GM12878 (cell line): Measurements from ENCODE around the gene CLEC4M. TPM values are rescaled to one million over a fixed set of nuclear protein-coding genes. Genes with fewer than 3 reads are reported as not detected.

Experiments used
- ATAC-seq: fragments of 200-7000 bp; cut with Tn5 transposase; 3 replicates; pipeline ENCODE4 v1.9.1; 2020; ENCODE audit warnings: mild to moderate bottlenecking, moderate library complexity
- BruUV-seq: library from RNA; stranded (reverse); fragments of 400-500 nt; replicated peaks from 2 replicates; lab custom pipeline; 2021; lab: Mats Ljungman, UMichigan
- CTCF ChIA-PET: fragments of 300-600 bp; sonication (Branson Sonifier 250); formaldehyde crosslinking; extraction: SDS; loops from one replicate; lab custom pipeline; 2021; ENCODE audit warnings: inconsistent platforms; lab: Yijun Ruan, JAX
- POLR2A ChIA-PET: fragments of 350-600 bp; formaldehyde crosslinking; extraction: SDS; loops from one replicate; lab custom pipeline; 2021; ENCODE audit warnings: inconsistent platforms; lab: Charles Lee
- RAD21 ChIA-PET: fragments of 300-600 bp; sonication (Branson Sonifier 250); formaldehyde crosslinking; loops from one replicate; lab custom pipeline; 2023; ENCODE audit warnings: antibody characterized with exemption; ENCODE audit not compliant: unreplicated experiment; lab: Charles Lee
- SMC1A ChIA-PET: fragments of 300-600 bp; sonication (Branson Sonifier 250); formaldehyde crosslinking; loops from one replicate; lab custom pipeline; 2023; ENCODE audit not compliant: unreplicated experiment, uncharacterized antibody; lab: Charles Lee
- DNase-seq: peaks from one replicate; pipeline ENCODE4 v3.0.0-alpha.2; 2011; ENCODE audit warnings: low read depth, low spot score
- FAIRE-seq: peaks from 3 replicates; lab custom pipeline; 2011; peaks lifted over from hg19 to GRCh38; lab: Jason Lieb, UNC
- H2AFZ ChIP-seq: 2 replicates; pipeline ENCODE4 v1.6.0; 2011; ENCODE audit warnings: low read depth, low read length, control low read depth; ENCODE audit not compliant: control insufficient read depth
- H3K27ac ChIP-seq: 2 replicates; pipeline ENCODE4 v1.5.1; 2011; ENCODE audit warnings: control low read depth; ENCODE audit not compliant: control insufficient read depth, insufficient read depth
- H3K27me3 ChIP-seq, 2 experiments: replicated peaks in 1 of 2; 2 replicates each; pipeline versions ENCODE4 v1.6.0 to v1.6.1; 2011; ENCODE audit warnings: low read length in 1 of 2; ENCODE audit not compliant: control insufficient read depth in 2 of 2, insufficient read depth in 2 of 2
- H3K36me3 ChIP-seq, 2 experiments: 2 replicates each; pipeline ENCODE4 v1.5.1; 2011; ENCODE audit warnings: low read length in 1 of 2; ENCODE audit not compliant: control insufficient read depth in 2 of 2, insufficient read depth in 2 of 2
- H3K4me1 ChIP-seq: 2 replicates; pipeline ENCODE4 v1.6.1; 2011; ENCODE audit warnings: mild to moderate bottlenecking, low read length, moderate library complexity, mixed read lengths; ENCODE audit not compliant: control insufficient read depth, insufficient read depth
- H3K4me2 ChIP-seq: 2 replicates; pipeline ENCODE4 v1.6.0; 2011; ENCODE audit warnings: control low read depth; ENCODE audit not compliant: control insufficient read depth, insufficient read depth
- H3K4me3 ChIP-seq: fragments of 200-600 bp; sonication (generic); 2 replicates; pipeline ENCODE4 v1.5.1; 2016
- H3K79me2 ChIP-seq: 2 replicates; pipeline ENCODE4 v1.6.0; 2011; ENCODE audit warnings: low read length; ENCODE audit not compliant: control insufficient read depth, insufficient read depth
- H3K9ac ChIP-seq: 2 replicates; pipeline ENCODE4 v1.8.0; 2011; ENCODE audit warnings: low read length, control low read depth, mixed read lengths; ENCODE audit not compliant: control insufficient read depth, insufficient read depth
- H3K9me3 ChIP-seq: replicated peaks from 3 replicates; pipeline ENCODE4 v1.5.1; 2011; ENCODE audit warnings: mild to moderate bottlenecking, low read length; ENCODE audit not compliant: control insufficient read depth, insufficient read depth
- H4K20me1 ChIP-seq: 2 replicates; pipeline ENCODE4 v1.6.0; 2011; ENCODE audit not compliant: control insufficient read depth, insufficient read depth
- BACH1 ChIP-seq: fragments of 450-650 bp; IDR thresholded peaks from 2 replicates; pipeline ENCODE4 v1.6.1; 2017; ENCODE audit warnings: mild to moderate bottlenecking, borderline replicate concordance
- BCL11A ChIP-seq: IDR thresholded peaks from 2 replicates; pipeline ENCODE4 v1.6.1; 2011; ENCODE audit warnings: low read depth, low read length
- DPF2 ChIP-seq: fragments of 450-650 bp; IDR thresholded peaks from 2 replicates; pipeline ENCODE4 v1.6.1; 2017; ENCODE audit warnings: mild to moderate bottlenecking
- KDM1A ChIP-seq: fragments of 200-600 bp; sonication (generic); IDR thresholded peaks from 2 replicates; pipeline ENCODE4 v1.6.1; 2016; ENCODE audit warnings: borderline replicate concordance
- LARP7 ChIP-seq: fragments of 450-650 bp; IDR thresholded peaks from 2 replicates; pipeline ENCODE4 v1.6.1; 2017; ENCODE audit warnings: mild to moderate bottlenecking
- NR2C1 ChIP-seq: fragments of 450-650 bp; IDR thresholded peaks from 2 replicates; pipeline ENCODE4 v1.6.1; 2017; ENCODE audit warnings: antibody characterized with exemption, mild to moderate bottlenecking, moderate library complexity
- PAX5 ChIP-seq: IDR thresholded peaks from 2 replicates; pipeline ENCODE4 v1.6.1; 2011; ENCODE audit warnings: low read depth, low read length, borderline replicate concordance
- POLR2A ChIP-seq: IDR thresholded peaks from 2 replicates; pipeline ENCODE4 v1.6.1; 2011; ENCODE audit warnings: low read depth, mild to moderate bottlenecking, low read length
- POLR2AphosphoS5 ChIP-seq: IDR thresholded peaks from 2 replicates; pipeline ENCODE4 v1.6.1; 2011; ENCODE audit warnings: mild to moderate bottlenecking, low read length, inconsistent platforms
- SMAD5 ChIP-seq: IDR thresholded peaks from 2 replicates; pipeline ENCODE4 v1.6.1; 2016; ENCODE audit warnings: antibody characterized with exemption, low read depth
- SP1 ChIP-seq: IDR thresholded peaks from one replicate; pipeline ENCODE4 v1.6.1; 2011; ENCODE audit warnings: low read depth, low read length
- SUZ12 ChIP-seq: fragments of 200-600 bp; sonication (generic); IDR thresholded peaks from one replicate; pipeline ENCODE4 v1.6.1; 2018; ENCODE audit warnings: antibody characterized with exemption, mild to moderate bottlenecking; ENCODE audit not compliant: unreplicated experiment
- ZNF622 ChIP-seq: fragments of 450-650 bp; IDR thresholded peaks from 2 replicates; pipeline ENCODE4 v1.6.1; 2017; ENCODE audit warnings: mild to moderate bottlenecking, inconsistent platforms
- WGBS: methylation state at CpG from one replicate; pipeline ENCODE4 v1.1.6; 2016; ENCODE audit warnings: low lambda C conversion rate; ENCODE audit not compliant: insufficient replicate concordance, insufficient coverage; ENCODE audit errors: missing lambda C conversion rate; 5-methylcytosine and 5-hydroxymethylcytosine counted together
- in situ Hi-C: fragments of 300-500 bp; cut with MboI; formaldehyde crosslinking; loops from 9 replicates; pipeline ENCODE4 v1.14.3; 2018; ENCODE audit warnings: mixed read lengths
- intact Hi-C: fragments of 100-400 bp; cut with micrococcal nuclease; formaldehyde crosslinking; loops from one replicate; pipeline ENCODE4 v1.14.2; 2022; ENCODE audit not compliant: unreplicated experiment
- polyA plus RNA-seq, 11 experiments: library from polyadenylated mRNA; depleted of rRNA in 4 of 11; unstranded in 6 of 11; stranded (reverse) in 5 of 11; fragments of >200 nt; fragmentation: Nextera tagmentation in 4 of 11; fragmentation: Illumina TruSeq in 1 of 11; extraction: Ambion mirVana in 4 of 11; extraction: Trizol in 1 of 11; gene quantifications; 1 replicate in 1 of 11; 2 replicates in 10 of 11; pipeline versions ENCODE4 v1.2.1 to v1.2.3, GENCODE V29; 2011 to 2016; ENCODE audit warnings: inconsistent platforms in 2 of 11, missing spikeins in 2 of 11, low read depth in 1 of 11
- total RNA-seq, 4 experiments: library from RNA; depleted of rRNA in 3 of 4; stranded (reverse); fragments of >200 nt in 3 of 4; fragmentation: Illumina TruSeq in 1 of 4; extraction: Trizol in 1 of 4; gene quantifications; 2 replicates each; pipeline versions ENCODE4 v1.2.1 to v1.2.3, GENCODE V29; 2013 to 2021
- TF ChIP-seq, protein P1 (sequence below): fragments of 450-650 bp; IDR thresholded peaks from 2 replicates; pipeline ENCODE4 v1.6.1; 2017; ENCODE audit warnings: mild to moderate bottlenecking
- TF ChIP-seq, protein P2 (sequence below): fragments of 450-650 bp; formaldehyde crosslinking; IDR thresholded peaks from 2 replicates; pipeline ENCODE4 v1.5.0; 2022; ENCODE audit warnings: mild to moderate bottlenecking, missing genetic modification characterization
- TF ChIP-seq, protein P3 (sequence below): fragments of 450-650 bp; IDR thresholded peaks from 2 replicates; pipeline ENCODE4 v1.6.1; 2016; ENCODE audit warnings: mild to moderate bottlenecking
- TF ChIP-seq, protein P4 (sequence below): fragments of 450-650 bp; IDR thresholded peaks from 2 replicates; pipeline ENCODE4 v1.6.1; 2018; ENCODE audit warnings: borderline replicate concordance, mild to moderate bottlenecking; ENCODE audit not compliant: partially characterized antibody

The CLEC4M gene
- total and polyA plus RNA-seq, 10 of the 15 experiments (the other 5 are each of a cell fraction or from before 2014, with no cell fraction given): 0.11 to 0.42 (median 0.25) TPM; not detected in 1

DNA sequence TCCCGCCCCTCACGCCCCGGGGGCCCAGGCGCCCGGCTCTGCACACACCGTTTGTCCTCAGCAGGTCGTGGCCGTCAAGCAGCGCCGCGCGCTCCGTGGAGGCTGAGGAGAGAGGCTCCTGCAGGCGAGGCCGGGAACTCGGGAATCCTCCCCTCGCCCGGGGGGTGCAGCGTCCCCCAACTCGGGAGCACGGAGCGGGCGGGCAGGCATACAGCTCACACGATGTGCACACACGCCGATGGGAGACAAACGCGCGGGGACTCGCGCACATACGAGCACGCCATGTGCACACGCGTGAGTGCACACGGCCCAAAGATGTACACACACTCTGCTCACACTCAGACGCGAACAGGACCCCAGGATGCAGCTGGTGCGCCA, 31.8 kb upstream of the CLEC4M start (continued):
- no peak for TF ChIP-seq SP1
- no peak for TF ChIP-seq DPF2
- no peak for TF ChIP-seq LARP7

DNA sequence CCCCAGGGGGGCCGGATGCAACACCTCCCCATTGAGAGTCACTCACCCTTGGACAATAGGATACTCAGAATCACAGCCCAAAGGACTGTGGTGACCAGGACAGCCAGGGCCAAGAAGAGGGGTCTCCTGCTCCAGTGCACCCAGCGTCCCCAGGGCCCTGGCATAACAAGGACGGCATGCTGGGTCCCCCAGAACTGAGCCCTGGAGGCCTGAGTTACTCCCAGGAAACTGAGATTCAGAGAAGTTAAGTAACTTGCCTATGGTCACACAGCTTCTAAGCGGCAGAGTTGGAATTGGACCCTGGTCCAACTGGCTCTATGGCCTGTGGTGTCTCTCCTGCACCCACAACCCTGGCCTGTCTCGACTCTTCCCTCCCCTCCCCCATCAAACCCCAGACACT, 31.4 kb upstream of the CLEC4M start:
- ChIA-PET CTCF (no interaction called here), SMC1A (interaction anchor here (0.6 kb wide), 1 partner anchor 163 kb away, joined by 3 read pairs; no protein-coding TSS in a partner anchor), RAD21 (no interaction called here), POLR2A (no interaction called here)
- no TSS peak for BruUV-seq
- in situ Hi-C loops: no loop called here
- H4K20me1 ChIP-seq: no peaks in the 10 kb centered on the region
- no peaks in the 10 kb centered on the region for H3K9me3 ChIP-seq
- peaks cover 4% of the 10 kb centered on the region in 2 experiments; a peak in 3 of 4 replicates for H3K27me3 ChIP-seq
- DNase-seq (no peak), ATAC-seq (no peak), FAIRE-seq (no peak)
- intact Hi-C loops: no loop called here
- H3K36me3 ChIP-seq: no peaks in the 10 kb centered on the region
- WGBS: 49% methylated on average over 5 of the region's 5 CpGs
- no peaks in the 10 kb centered on the region for H3K79me2 ChIP-seq
- H3K4me3 ChIP-seq: no peak overlapping the region
- H3K4me2 ChIP-seq: no peak overlapping the region
- no peak overlapping the region for H3K9ac ChIP-seq
- no peak overlapping the region for H2AFZ ChIP-seq
- no peaks in the 10 kb centered on the region; the same call in none of the 2 replicates for H3K4me1 ChIP-seq
- no peak overlapping the region for H3K27ac ChIP-seq
- TF ChIP-seq KDM1A (no peak), SMAD5 (no peak), SUZ12 (no peak), PAX5 (no peak), BACH1 (no peak), POLR2AphosphoS5 (no peak), POLR2A (no peak), BCL11A (no peak), ZNF622 (no peak), NR2C1 (no peak)
- TF ChIP-seq, protein P1, sequence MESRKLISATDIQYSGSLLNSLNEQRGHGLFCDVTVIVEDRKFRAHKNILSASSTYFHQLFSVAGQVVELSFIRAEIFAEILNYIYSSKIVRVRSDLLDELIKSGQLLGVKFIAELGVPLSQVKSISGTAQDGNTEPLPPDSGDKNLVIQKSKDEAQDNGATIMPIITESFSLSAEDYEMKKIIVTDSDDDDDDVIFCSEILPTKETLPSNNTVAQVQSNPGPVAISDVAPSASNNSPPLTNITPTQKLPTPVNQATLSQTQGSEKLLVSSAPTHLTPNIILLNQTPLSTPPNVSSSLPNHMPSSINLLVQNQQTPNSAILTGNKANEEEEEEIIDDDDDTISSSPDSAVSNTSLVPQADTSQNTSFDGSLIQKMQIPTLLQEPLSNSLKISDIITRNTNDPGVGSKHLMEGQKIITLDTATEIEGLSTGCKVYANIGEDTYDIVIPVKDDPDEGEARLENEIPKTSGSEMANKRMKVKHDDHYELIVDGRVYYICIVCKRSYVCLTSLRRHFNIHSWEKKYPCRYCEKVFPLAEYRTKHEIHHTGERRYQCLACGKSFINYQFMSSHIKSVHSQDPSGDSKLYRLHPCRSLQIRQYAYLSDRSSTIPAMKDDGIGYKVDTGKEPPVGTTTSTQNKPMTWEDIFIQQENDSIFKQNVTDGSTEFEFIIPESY: no peak
- TF ChIP-seq, protein P2, sequence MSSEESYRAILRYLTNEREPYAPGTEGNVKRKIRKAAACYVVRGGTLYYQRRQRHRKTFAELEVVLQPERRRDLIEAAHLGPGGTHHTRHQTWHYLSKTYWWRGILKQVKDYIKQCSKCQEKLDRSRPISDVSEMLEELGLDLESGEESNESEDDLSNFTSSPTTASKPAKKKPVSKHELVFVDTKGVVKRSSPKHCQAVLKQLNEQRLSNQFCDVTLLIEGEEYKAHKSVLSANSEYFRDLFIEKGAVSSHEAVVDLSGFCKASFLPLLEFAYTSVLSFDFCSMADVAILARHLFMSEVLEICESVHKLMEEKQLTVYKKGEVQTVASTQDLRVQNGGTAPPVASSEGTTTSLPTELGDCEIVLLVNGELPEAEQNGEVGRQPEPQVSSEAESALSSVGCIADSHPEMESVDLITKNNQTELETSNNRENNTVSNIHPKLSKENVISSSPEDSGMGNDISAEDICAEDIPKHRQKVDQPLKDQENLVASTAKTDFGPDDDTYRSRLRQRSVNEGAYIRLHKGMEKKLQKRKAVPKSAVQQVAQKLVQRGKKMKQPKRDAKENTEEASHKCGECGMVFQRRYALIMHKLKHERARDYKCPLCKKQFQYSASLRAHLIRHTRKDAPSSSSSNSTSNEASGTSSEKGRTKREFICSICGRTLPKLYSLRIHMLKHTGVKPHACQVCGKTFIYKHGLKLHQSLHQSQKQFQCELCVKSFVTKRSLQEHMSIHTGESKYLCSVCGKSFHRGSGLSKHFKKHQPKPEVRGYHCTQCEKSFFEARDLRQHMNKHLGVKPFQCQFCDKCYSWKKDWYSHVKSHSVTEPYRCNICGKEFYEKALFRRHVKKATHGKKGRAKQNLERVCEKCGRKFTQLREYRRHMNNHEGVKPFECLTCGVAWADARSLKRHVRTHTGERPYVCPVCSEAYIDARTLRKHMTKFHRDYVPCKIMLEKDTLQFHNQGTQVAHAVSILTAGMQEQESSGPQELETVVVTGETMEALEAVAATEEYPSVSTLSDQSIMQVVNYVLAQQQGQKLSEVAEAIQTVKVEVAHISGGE: no peak
- TF ChIP-seq, protein P3, sequence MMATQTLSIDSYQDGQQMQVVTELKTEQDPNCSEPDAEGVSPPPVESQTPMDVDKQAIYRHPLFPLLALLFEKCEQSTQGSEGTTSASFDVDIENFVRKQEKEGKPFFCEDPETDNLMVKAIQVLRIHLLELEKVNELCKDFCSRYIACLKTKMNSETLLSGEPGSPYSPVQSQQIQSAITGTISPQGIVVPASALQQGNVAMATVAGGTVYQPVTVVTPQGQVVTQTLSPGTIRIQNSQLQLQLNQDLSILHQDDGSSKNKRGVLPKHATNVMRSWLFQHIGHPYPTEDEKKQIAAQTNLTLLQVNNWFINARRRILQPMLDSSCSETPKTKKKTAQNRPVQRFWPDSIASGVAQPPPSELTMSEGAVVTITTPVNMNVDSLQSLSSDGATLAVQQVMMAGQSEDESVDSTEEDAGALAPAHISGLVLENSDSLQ: no peak
- TF ChIP-seq, protein P4, sequence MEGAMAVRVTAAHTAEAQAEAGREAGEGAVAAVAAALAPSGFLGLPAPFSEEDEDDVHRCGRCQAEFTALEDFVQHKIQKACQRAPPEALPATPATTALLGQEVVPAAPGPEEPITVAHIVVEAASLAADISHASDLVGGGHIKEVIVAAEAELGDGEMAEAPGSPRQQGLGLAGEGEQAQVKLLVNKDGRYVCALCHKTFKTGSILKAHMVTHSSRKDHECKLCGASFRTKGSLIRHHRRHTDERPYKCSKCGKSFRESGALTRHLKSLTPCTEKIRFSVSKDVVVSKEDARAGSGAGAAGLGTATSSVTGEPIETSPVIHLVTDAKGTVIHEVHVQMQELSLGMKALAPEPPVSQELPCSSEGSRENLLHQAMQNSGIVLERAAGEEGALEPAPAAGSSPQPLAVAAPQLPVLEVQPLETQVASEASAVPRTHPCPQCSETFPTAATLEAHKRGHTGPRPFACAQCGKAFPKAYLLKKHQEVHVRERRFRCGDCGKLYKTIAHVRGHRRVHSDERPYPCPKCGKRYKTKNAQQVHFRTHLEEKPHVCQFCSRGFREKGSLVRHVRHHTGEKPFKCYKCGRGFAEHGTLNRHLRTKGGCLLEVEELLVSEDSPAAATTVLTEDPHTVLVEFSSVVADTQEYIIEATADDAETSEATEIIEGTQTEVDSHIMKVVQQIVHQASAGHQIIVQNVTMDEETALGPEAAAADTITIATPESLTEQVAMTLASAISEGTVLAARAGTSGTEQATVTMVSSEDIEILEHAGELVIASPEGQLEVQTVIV: no peak
